SU-DHL-6 (cell line): ENCODE results near the gene CCDC200.
A peak's percentile ranks its signal among the peaks of the same experiment; 100 is the strongest.

ENCODE experiments used
- H2AFZ ChIP-seq: fragments of 200-600 bp; sonication (generic); 2 replicates; pipeline ENCODE4 v1.6.1; 2014; ENCODE audit warnings: low read depth, mild to moderate bottlenecking, moderate library complexity, mixed read lengths, antibody characterized with exemption, low read length; ENCODE audit not compliant: severe bottlenecking
- H3F3A ChIP-seq: fragments of 200-600 bp; shearing (Covaris generic); 2 replicates; pipeline ENCODE4 v1.6.0; 2016; ENCODE audit warnings: antibody characterized with exemption, mild to moderate bottlenecking; ENCODE audit not compliant: insufficient read depth
- H3K27ac ChIP-seq: fragments of 200-600 bp; sonication (generic); 2 replicates; pipeline ENCODE4 v1.5.1; 2016; ENCODE audit warnings: low read depth, mild to moderate bottlenecking, low read length, moderate library complexity, mixed read lengths
- H3K27me3 ChIP-seq: fragments of 200-600 bp; sonication (generic), shearing (Covaris generic); 2 replicates; pipeline ENCODE4 v1.6.0; 2014; ENCODE audit warnings: mild to moderate bottlenecking, low read length
- H3K36me3 ChIP-seq: fragments of 200-600 bp; sonication (generic); 2 replicates; pipeline ENCODE4 v1.6.1; 2014; ENCODE audit warnings: mild to moderate bottlenecking, low read length, mixed read lengths
- H3K4me2 ChIP-seq: fragments of 300-600, 200-600 bp; shearing (Covaris generic), sonication (generic); 2 replicates; pipeline ENCODE4 v1.6.0; 2014; ENCODE audit warnings: low read length, low read depth, mild to moderate bottlenecking; ENCODE audit not compliant: poor library complexity, severe bottlenecking
- H3K4me3 ChIP-seq: fragments of 200-600 bp; sonication (generic); 2 replicates; pipeline ENCODE4 v1.5.1; 2014; ENCODE audit warnings: antibody characterized with exemption, low read length, mild to moderate bottlenecking, mixed read lengths; ENCODE audit not compliant: insufficient read depth, poor library complexity, severe bottlenecking
- H3K79me2 ChIP-seq: fragments of 200-600 bp; sonication (generic); 2 replicates; pipeline ENCODE4 v1.6.1; 2014; ENCODE audit warnings: mild to moderate bottlenecking, low read length, moderate library complexity; ENCODE audit not compliant: insufficient read depth
- H3K9ac ChIP-seq: fragments of 200-600 bp; sonication (generic); 2 replicates; pipeline ENCODE4 v1.7.0; 2014; ENCODE audit warnings: mild to moderate bottlenecking, low read length
- H3K9me2 ChIP-seq: fragments of 200-600 bp; sonication (generic); replicated peaks from 2 replicates; pipeline ENCODE4 v1.6.1; 2014; ENCODE audit warnings: low read length; ENCODE audit not compliant: insufficient read depth
- H3K9me3 ChIP-seq: fragments of 200-600 bp; sonication (generic); 2 replicates; pipeline ENCODE4 v1.6.1; 2014; ENCODE audit warnings: low read length, mixed read lengths; ENCODE audit not compliant: insufficient read depth
- H4K20me1 ChIP-seq: fragments of 200-600 bp; sonication (generic); 2 replicates; pipeline ENCODE4 v1.6.1; 2014; ENCODE audit warnings: low read depth, mild to moderate bottlenecking, antibody characterized with exemption, low read length, moderate library complexity, mixed read lengths
- CTCF ChIP-seq: fragments of 200-600 bp; sonication (generic); IDR thresholded peaks from one replicate; pipeline ENCODE4 v1.5.1; 2017; ENCODE audit warnings: antibody characterized with exemption, mild to moderate bottlenecking, low read length, moderate library complexity; ENCODE audit not compliant: insufficient read depth, poor library complexity, severe bottlenecking
- EZH2phosphoT487 ChIP-seq: fragments of 200-600 bp; sonication (generic), shearing (Covaris generic); conservative IDR thresholded peaks from 2 replicates; pipeline ENCODE4 v1.6.1; 2018; ENCODE audit warnings: mild to moderate bottlenecking, antibody characterized with exemption, low read length, moderate library complexity, mixed read lengths

Gene CCDC200

GRCh38 chr17:43175213-43176118 lies 53.0 kb downstream of the CCDC200 start:
- TF ChIP-seq CTCF (no peak), EZH2phosphoT487 (no peak)
- Histone ChIP-seq H3F3A (peaks cover 13% of the 10 kb centered on the region; the same call in 1 of the 2 replicates), H3K4me3 (no peak overlapping the region), H3K9ac (no peak overlapping the region), H3K9me3 (no peaks in the 10 kb centered on the region), H2AFZ (no peak overlapping the region), H4K20me1 (no peaks in the 10 kb centered on the region), H3K27ac (no peak overlapping the region), H3K36me3 (peaks cover 3% of the 10 kb centered on the region; the same call in 1 of the 2 replicates), H3K27me3 (no peaks in the 10 kb centered on the region), H3K4me2 (no peak overlapping the region), H3K9me2 (no peaks in the 10 kb centered on the region), H3K79me2 (0 out of 2 replicates have a peak, but pooled peaks cover 4% of the 10 kb centered on the region)

- H3K4me3 ChIP-seq: peak overlapping the region; percentile 87
- H3K9me3 ChIP-seq: no peaks in the 10 kb centered on the region
- peaks cover 15% of the 10 kb centered on the region; the same call in 1 of the 2 replicates for H3F3A ChIP-seq
- H3K9ac ChIP-seq: peak overlapping the region; percentile 72
- peak overlapping the region; percentile 7 for H2AFZ ChIP-seq
- H3K9me2 ChIP-seq: no peaks in the 10 kb centered on the region
- H3K27me3 ChIP-seq: no peaks in the 10 kb centered on the region
- peak overlapping the region; percentile 71 for H3K4me2 ChIP-seq
- TF ChIP-seq CTCF (no peak), EZH2phosphoT487 (no peak)
- no peaks in the 10 kb centered on the region for H4K20me1 ChIP-seq
- H3K36me3 ChIP-seq: no peaks in the 10 kb centered on the region
- peak overlapping the region; percentile 83 for H3K27ac ChIP-seq
- H3K79me2 ChIP-seq: peaks cover 16% of the 10 kb centered on the region
Measured at GRCh38 chr17:43171586-43172487, 56.6 kb downstream of the CCDC200 start.
